Natural killer cell (primary cell): ENCODE measurements around the gene CHPF. TPM values are rescaled to one million over a fixed set of nuclear protein-coding genes. Genes with fewer than 3 reads are reported as not detected.

Experiments used
- ATAC-seq, 3 donors: fragments of 150-1000 bp in 2 of 3; fragments of 200-7000 bp in 1 of 3; cut with Tn5 transposase; 1 replicate in 1 of 3; 2 replicates in 2 of 3; pipeline ENCODE4 v1.10.0; 2021; ENCODE audit warnings: mild to moderate bottlenecking in 2 of 3, moderate library complexity in 2 of 3
- DNase-seq, 2 donors: peaks; one replicate each; pipeline versions ENCODE4 v3.0.0 to v3.0.0-alpha.2; 2013 to 2021; ENCODE audit warnings: mixed read lengths in 1 of 2
- H3K27ac ChIP-seq: one replicate; pipeline ENCODE4 v1.5.1; 2013; ENCODE audit warnings: mild to moderate bottlenecking, low read length
- H3K27me3 ChIP-seq: one replicate; pipeline ENCODE4 v1.6.1; 2013; ENCODE audit warnings: low read length; ENCODE audit not compliant: control insufficient read depth, insufficient read depth
- H3K36me3 ChIP-seq: one replicate; pipeline ENCODE4 v1.6.1; 2013; ENCODE audit warnings: low read length; ENCODE audit not compliant: control insufficient read depth, insufficient read depth
- H3K4me1 ChIP-seq: one replicate; pipeline ENCODE4 v1.6.1; 2013; ENCODE audit warnings: low read length; ENCODE audit not compliant: control insufficient read depth, insufficient read depth
- H3K4me3 ChIP-seq: one replicate; pipeline ENCODE4 v1.5.1; 2013; ENCODE audit warnings: low read length
- H3K9me3 ChIP-seq: one replicate; pipeline ENCODE4 v1.6.1; 2013; ENCODE audit warnings: low read length; ENCODE audit not compliant: control insufficient read depth, insufficient read depth
- H3K27ac Mint-ChIP-seq, 2 donors: one replicate each; pipeline ENCODE4 v1.8.0; 2022; ENCODE audit warnings: mild to moderate bottlenecking in 2 of 2, mixed read lengths in 2 of 2, moderate library complexity in 1 of 2
- H3K27me3 Mint-ChIP-seq, 2 donors: one replicate each; pipeline ENCODE4 v1.8.0; 2022; ENCODE audit warnings: low read depth in 2 of 2, mixed read lengths in 2 of 2
- H3K36me3 Mint-ChIP-seq: one replicate; pipeline ENCODE4 v1.8.0; 2022; ENCODE audit warnings: mixed read lengths
- H3K4me1 Mint-ChIP-seq, 2 donors: one replicate each; pipeline ENCODE4 v1.8.0; 2022; ENCODE audit warnings: mixed read lengths in 2 of 2
- H3K4me3 Mint-ChIP-seq: one replicate; pipeline ENCODE4 v1.8.0; 2022; ENCODE audit warnings: mild to moderate bottlenecking, moderate library complexity, mixed read lengths
- H3K9me3 Mint-ChIP-seq, 2 donors: one replicate each; pipeline ENCODE4 v1.8.0; 2022; ENCODE audit warnings: mixed read lengths in 2 of 2
- WGBS: methylation state at CpG from one replicate; pipeline ENCODE4 v1.1.7; 2013; ENCODE audit warnings: missing lambda C conversion rate; ENCODE audit not compliant: insufficient coverage; 5-methylcytosine and 5-hydroxymethylcytosine counted together
- intact Hi-C: fragments of 100-400 bp; cut with micrococcal nuclease; formaldehyde crosslinking; loops from one replicate; pipeline ENCODE4 v1.14.2; 2022
- total RNA-seq, 4 donors: library from RNA; stranded (reverse); fragments of 120-200 nt in 1 of 4; gene quantifications; one replicate each; pipeline versions ENCODE4 v1.2.3 to v1.2.4, GENCODE V29; 2013 to 2022
- TF ChIP-seq, protein P1 (sequence below): fragments of 200-600 bp; IDR thresholded peaks from one replicate; pipeline ENCODE4 v1.8.0; 2022; ENCODE audit warnings: antibody characterized with exemption

Gene CHPF
- total RNA-seq, 3 donors from 2014 or later (not counting 1 experiment from before 2014, with no cell fraction given), result 9.6 to 19.2 (median 12.7) TPM

DNA sequence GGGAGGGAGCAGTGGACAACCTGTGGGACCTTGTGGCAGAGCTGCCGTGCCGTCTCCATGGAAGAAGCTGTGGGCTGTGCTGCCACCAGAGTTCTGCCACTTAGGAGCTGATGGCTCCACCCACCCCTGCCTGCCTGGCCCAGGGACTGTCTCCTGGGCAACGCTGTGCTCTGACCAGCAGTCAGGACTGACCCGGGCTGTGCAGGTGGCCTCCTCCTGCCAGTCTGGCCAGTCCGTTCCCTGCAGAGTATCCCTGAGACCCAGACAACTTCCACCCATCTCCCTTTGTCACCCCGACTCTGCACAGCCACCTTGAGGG lies 16.6 kb downstream of the CHPF start:
- TF ChIP-seq, protein P1, sequence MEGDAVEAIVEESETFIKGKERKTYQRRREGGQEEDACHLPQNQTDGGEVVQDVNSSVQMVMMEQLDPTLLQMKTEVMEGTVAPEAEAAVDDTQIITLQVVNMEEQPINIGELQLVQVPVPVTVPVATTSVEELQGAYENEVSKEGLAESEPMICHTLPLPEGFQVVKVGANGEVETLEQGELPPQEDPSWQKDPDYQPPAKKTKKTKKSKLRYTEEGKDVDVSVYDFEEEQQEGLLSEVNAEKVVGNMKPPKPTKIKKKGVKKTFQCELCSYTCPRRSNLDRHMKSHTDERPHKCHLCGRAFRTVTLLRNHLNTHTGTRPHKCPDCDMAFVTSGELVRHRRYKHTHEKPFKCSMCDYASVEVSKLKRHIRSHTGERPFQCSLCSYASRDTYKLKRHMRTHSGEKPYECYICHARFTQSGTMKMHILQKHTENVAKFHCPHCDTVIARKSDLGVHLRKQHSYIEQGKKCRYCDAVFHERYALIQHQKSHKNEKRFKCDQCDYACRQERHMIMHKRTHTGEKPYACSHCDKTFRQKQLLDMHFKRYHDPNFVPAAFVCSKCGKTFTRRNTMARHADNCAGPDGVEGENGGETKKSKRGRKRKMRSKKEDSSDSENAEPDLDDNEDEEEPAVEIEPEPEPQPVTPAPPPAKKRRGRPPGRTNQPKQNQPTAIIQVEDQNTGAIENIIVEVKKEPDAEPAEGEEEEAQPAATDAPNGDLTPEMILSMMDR, result no peak
- Histone ChIP-seq H3K27me3 (peaks cover 29% of the 10 kb centered on the region), H3K36me3 (no peaks in the 10 kb centered on the region), H3K4me1 (peaks cover 2% of the 10 kb centered on the region), H3K27ac (no peak overlapping the region), H3K4me3 (no peak overlapping the region), H3K9me3 (no peaks in the 10 kb centered on the region)
- H3K4me3 Mint-ChIP-seq, result no peak overlapping the region
- 57% methylated on average over 6 of the region's 6 CpGs for WGBS
- H3K4me1 Mint-ChIP-seq, result peaks cover 0 to 13% of the 10 kb centered on the region in 2 donors
- DNase-seq, result no peak
- intact Hi-C loops, result no loop called here
- no peak for ATAC-seq
- H3K27ac Mint-ChIP-seq, result no peak overlapping the region
- peaks cover 63 to 72% of the 10 kb centered on the region in 2 donors for H3K27me3 Mint-ChIP-seq
- no peaks in the 10 kb centered on the region for H3K36me3 Mint-ChIP-seq
- H3K9me3 Mint-ChIP-seq, result no peaks in the 10 kb centered on the region

DNA sequence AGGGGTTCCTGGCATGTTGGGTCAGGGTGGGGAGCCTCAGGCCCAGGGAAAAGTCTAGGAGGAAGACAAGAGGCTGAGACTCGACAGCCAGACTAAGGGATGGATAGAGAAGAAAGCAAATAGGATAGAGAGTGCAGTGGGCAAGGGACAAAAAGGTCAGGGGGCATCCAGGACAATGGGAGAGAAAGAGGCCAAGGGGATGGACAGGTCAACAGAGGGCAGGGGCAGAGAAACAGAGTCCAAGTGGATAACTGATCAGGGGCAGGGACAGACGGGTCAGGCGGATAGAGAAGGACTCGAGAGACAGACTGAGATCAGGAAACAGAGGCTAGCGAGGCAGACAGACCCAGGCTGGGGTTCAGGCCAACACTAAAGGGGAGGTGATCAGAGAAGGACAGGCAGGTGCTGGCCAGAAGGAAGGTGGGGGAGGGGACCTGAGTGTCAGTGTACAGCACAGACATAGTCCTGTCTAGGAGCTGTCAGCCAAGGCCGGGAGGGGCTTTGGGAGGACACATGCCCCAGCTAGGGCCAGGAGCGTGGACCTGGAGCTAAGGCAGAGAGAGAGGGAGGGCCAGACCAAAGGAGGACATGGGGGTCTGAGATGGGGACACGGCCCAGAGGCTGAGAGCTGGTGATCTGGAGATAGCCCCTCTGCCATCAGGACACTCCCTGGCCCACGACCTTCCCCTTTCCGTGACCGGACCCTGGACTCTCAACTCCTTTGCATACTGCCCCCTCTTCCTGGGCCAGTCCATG lies 17.1 kb downstream of the CHPF start:
- Mint-ChIP-seq H3K36me3 (no peaks in the 10 kb centered on the region), H3K9me3 (no peaks in the 10 kb centered on the region), H3K4me3 (no peak overlapping the region), H3K4me1 (peaks cover 0 to 19% of the 10 kb centered on the region in 2 donors), H3K27me3 (peaks cover 69 to 78% of the 10 kb centered on the region in 2 donors), H3K27ac (no peak overlapping the region)
- 60% methylated on average over 10 of the region's 11 CpGs for WGBS
- peaks cover 2% of the 10 kb centered on the region for H3K4me1 ChIP-seq
- H3K9me3 ChIP-seq, result no peaks in the 10 kb centered on the region
- DNase-seq, result no peak
- no peaks in the 10 kb centered on the region for H3K36me3 ChIP-seq
- ATAC-seq, result no peak
- no peak overlapping the region for H3K4me3 ChIP-seq
- intact Hi-C loops, result no loop called here
- TF ChIP-seq, protein P1, result no peak
- H3K27me3 ChIP-seq, result peaks cover 32% of the 10 kb centered on the region
- no peak overlapping the region for H3K27ac ChIP-seq

DNA sequence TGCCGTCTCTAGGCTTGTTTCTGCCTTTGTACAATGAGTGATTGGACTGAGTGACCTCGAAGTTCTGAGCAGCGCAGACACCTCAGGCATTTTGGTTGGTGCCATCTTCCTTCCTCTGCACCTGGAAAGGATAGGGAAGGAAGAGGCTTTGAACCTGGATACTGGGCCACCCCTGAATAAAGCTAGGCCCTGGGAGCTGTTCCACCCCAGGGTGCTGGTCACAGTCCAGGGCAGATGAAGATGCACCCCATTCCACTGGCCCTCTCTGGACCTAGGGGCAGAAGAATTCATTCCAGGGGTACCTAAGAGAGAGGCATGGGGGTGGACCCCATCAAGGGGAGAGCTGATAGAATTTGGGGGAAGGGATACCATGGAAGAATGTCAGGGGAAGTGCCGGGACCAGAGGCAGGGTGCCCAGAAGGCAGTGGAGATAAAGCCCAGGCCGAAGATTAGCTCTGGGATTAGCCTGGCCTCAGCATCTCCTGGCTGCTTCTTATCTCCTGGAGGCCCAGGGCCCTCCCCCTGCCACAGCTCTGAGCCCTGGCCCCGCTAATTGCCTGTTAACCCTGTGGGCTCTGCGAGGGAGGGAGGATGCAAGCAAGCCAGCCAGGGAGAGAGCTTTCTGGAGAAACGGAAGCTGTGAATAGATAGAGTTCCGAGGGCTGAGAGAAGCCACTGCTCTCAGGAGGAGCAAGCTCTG lies 17.9 kb downstream of the CHPF start:
- no peaks in the 10 kb centered on the region for H3K36me3 ChIP-seq
- TF ChIP-seq, protein P1, result no peak
- H3K9me3 ChIP-seq, result no peaks in the 10 kb centered on the region
- DNase-seq (no peak), ATAC-seq (no peak)
- intact Hi-C loops, result no loop called here
- Mint-ChIP-seq H3K9me3 (no peaks in the 10 kb centered on the region), H3K4me3 (no peak overlapping the region), H3K27ac (no peak overlapping the region), H3K36me3 (no peaks in the 10 kb centered on the region), H3K27me3 (peaks cover 68 to 84% of the 10 kb centered on the region in 2 donors), H3K4me1 (peaks cover 0 to 23% of the 10 kb centered on the region in 2 donors)
- H3K27me3 ChIP-seq, result peaks cover 35% of the 10 kb centered on the region
- peaks cover 2% of the 10 kb centered on the region for H3K4me1 ChIP-seq
- H3K4me3 ChIP-seq, result no peak overlapping the region
- H3K27ac ChIP-seq, result no peak overlapping the region
- 58% methylated on average over 7 of the region's 9 CpGs for WGBS
